Activated CD8-positive, alpha-beta memory T cell treated with anti-CD3 and anti-CD28 coated beads, Interleukin-2, amount 50 U/mL, for 24 hours (primary cell): ENCODE measurements around the gene GORASP1.
A peak's percentile ranks its signal among the peaks of the same experiment; 100 is the strongest.
"Not testable (repeated sequence)": the region's sequence is repeated elsewhere in the genome, so short reads cannot be mapped to it uniquely, and the experiment has no call there.

Experiments
- DNase-seq: peaks from one replicate; pipeline ENCODE4 v3.0.0-alpha.2; 2020; ENCODE audit errors: extremely low read depth

Gene GORASP1

GRCh38 chr3:39065197-39065596, 42.2 kb downstream of the GORASP1 start:
- no peak for DNase-seq

- DNase-seq = no peak
Measured at GRCh38 chr3:39064646-39065045, 42.8 kb downstream of the GORASP1 start.

DNA sequence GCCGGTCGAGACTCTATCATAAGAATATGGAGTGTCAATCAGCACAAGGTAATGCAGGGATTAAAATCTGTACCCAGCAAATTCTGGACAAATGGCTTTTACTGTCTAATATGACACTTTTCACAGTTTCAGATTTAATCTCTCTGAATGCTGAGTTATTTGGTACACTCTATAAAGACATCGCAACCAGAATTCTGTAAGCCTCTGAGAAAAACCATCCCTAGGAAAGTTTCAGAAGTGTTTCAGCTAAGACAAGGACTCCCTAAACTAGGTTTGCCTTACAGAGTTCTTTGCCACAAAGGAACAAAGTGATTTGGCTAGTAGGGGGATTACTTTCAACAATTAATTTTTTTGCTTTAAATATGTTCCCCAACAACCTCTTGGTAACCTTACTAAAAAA, 44.3 kb downstream of the GORASP1 start:
- DNase-seq = no peak

DNA sequence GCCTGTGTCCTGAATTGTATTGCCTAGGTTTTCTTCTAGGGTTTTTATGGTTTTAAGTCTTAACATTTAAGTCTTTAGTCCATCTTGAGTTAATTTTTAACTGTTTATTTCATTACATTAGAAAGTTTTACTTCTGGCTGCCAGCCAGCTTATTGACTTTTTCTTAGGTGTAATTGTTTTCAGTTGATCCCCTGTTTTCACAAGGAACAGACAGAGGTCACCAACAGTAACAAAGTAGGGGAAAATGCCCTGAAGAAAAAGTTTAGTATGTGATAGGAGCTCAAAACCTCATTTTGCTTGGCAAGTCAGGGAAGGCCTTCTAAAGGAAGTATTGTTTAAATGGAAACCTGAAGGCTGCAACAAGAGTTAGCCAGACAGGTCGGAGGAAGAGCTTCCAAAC, 45.2 kb downstream of the GORASP1 start:
- no peak for DNase-seq

- DNase-seq = not testable (repeated sequence)
Measured at GRCh38 chr3:39061228-39061627, 46.2 kb downstream of the GORASP1 start.

GRCh38 chr3:39056151-39056550, 51.3 kb downstream of the GORASP1 start:
- no peak for DNase-seq

GRCh38 chr3:39053696-39054095, 53.7 kb downstream of the GORASP1 start:
- no peak for DNase-seq

DNA sequence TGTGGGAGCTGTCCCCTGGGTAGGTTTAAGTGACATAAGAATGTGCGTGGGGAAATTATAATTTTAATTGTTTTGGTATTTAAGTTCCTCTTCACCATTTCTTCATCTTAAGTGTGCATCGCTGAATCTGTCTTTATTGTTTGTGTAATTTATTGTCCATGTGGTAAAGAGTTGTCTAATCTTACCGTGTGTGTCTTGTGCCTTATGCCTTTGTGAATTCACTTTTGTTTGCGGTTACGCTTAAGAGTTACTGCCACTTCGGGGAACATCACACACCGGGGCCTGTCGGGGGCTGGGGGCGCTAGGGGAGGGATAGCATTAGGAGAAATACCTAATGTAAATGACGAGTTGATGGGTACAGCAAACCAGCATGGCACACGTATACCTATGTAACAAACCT, 54.8 kb downstream of the GORASP1 start:
- no peak for DNase-seq

DNA sequence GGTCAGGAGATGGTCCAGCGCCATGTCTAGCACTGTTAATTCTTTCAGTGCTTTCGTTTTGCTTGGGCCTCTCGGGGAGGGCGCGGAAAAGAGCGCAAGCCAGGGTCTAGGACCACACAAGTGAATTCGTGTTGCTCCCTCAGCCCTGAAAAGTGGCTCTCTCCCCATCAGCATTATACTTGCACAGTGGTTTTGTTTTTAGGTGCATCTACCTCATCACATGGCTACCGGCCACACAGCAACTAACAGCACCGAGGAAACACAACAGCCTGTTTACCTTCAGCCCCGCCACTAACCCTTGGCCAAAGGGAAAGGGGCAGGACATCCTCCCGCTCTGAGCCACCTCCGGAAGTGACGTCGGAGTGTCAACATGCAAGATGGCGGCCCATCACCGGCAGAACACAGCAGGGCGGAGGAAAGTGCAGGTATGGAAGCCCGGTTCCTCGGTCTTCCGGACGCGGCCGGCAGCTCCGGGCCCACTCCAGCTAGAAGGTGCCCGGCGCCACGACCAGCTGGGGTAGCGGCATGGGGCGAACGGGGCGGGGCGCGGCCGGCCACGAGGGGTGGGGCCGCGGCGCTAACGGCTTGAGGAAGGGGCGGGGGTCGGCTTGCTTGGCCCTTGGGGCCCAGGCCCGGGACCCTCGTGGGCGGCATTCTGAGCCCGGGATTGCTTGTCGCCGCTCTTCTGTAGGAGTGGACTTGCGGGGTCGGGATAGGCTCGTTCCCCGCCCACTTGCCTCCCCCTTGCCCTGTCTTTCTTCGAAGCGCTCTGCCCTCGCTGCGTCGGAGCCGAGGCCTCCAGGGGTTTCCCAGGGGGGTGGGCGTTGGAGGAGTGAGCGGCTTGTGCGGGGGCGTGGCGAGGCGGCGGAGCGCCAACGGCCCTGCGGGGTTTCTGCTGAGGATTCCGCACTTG, 55.5 kb downstream of the GORASP1 start, which contains the start of the genes SCN11A and WDR48:
Gene SCN11A (minus strand): TSS at position 296 of the 913 bp plus-strand sequence. CDS start 101,582 bp downstream, outside the sequence.
Gene WDR48 (plus strand): TSS at position 368 of the 913 bp plus-strand sequence. CDS start 10 bp downstream, at position 378.
- peak; percentile 87 for DNase-seq

- DNase-seq = no peak
Measured at GRCh38 chr3:39050029-39050428, 57.4 kb downstream of the GORASP1 start.
